Loucy (cell line): Measurements from ENCODE around the gene AGPAT2.

ENCODE experiments used
- H2AFZ ChIP-seq: fragments of 200-600 bp; sonication (generic); 2 replicates; pipeline ENCODE4 v1.6.0; 2016; ENCODE audit warnings: antibody characterized with exemption, mild to moderate bottlenecking, low read length, moderate library complexity
- H3F3A ChIP-seq: fragments of 200-600 bp; 2 replicates; pipeline ENCODE4 v1.6.0; 2016; ENCODE audit warnings: antibody characterized with exemption, low read depth, mild to moderate bottlenecking
- H3K27me3 ChIP-seq: fragments of 200-600 bp; sonication (generic); 2 replicates; pipeline ENCODE4 v1.6.1; 2014; ENCODE audit warnings: low read length, mild to moderate bottlenecking; ENCODE audit not compliant: insufficient read depth, poor library complexity, severe bottlenecking
- H3K36me3 ChIP-seq: fragments of 200-600 bp; sonication (generic); 2 replicates; pipeline ENCODE4 v1.6.1; 2016; ENCODE audit warnings: low read length; ENCODE audit not compliant: insufficient read depth
- H3K4me1 ChIP-seq: fragments of 200-600 bp; sonication (generic); 2 replicates; pipeline ENCODE4 v1.5.1; 2014; ENCODE audit warnings: low read length, mild to moderate bottlenecking; ENCODE audit not compliant: insufficient read depth, poor library complexity, severe bottlenecking
- H3K4me2 ChIP-seq: fragments of 200-600 bp; sonication (generic); 2 replicates; pipeline ENCODE4 v1.6.0; 2014; ENCODE audit warnings: antibody characterized with exemption, low read length, low read depth, mild to moderate bottlenecking; ENCODE audit not compliant: poor library complexity, severe bottlenecking
- H3K4me3 ChIP-seq: fragments of 200-600 bp; sonication (generic); 2 replicates; pipeline ENCODE4 v1.5.1; 2014; ENCODE audit warnings: low read length, mild to moderate bottlenecking, mixed read lengths; ENCODE audit not compliant: poor library complexity, severe bottlenecking
- H3K79me2 ChIP-seq: fragments of 200-600 bp; sonication (generic); 2 replicates; pipeline ENCODE4 v1.6.1; 2014; ENCODE audit warnings: low read length; ENCODE audit not compliant: insufficient read depth
- H3K9ac ChIP-seq: fragments of 200-600 bp; sonication (generic); 2 replicates; pipeline ENCODE4 v1.6.0; 2014; ENCODE audit warnings: mild to moderate bottlenecking, low read depth, low read length, moderate library complexity; ENCODE audit not compliant: poor library complexity, severe bottlenecking
- H3K9me2 ChIP-seq: fragments of 200-600 bp; sonication (generic); replicated peaks from 2 replicates; pipeline ENCODE4 v1.6.1; 2016; ENCODE audit warnings: low read depth, low read length, mixed read lengths
- H3K9me3 ChIP-seq: fragments of 200-600 bp; sonication (generic); 2 replicates; pipeline ENCODE4 v1.6.1; 2014; ENCODE audit warnings: mild to moderate bottlenecking, antibody characterized with exemption, low read length, low read depth; ENCODE audit not compliant: insufficient read depth
- H4K20me1 ChIP-seq: fragments of 200-600 bp; sonication (generic); 2 replicates; pipeline ENCODE4 v1.6.0; 2014; ENCODE audit warnings: antibody characterized with exemption, low read length, mild to moderate bottlenecking; ENCODE audit not compliant: insufficient read depth, poor library complexity, severe bottlenecking
- CTCF ChIP-seq: fragments of 200-600 bp; sonication (generic); conservative IDR thresholded peaks from 2 replicates; pipeline ENCODE4 v1.5.1; 2014; ENCODE audit warnings: mild to moderate bottlenecking, antibody characterized with exemption, low read length
- EZH2phosphoT487 ChIP-seq: fragments of 200-600 bp; IDR thresholded peaks from 2 replicates; pipeline ENCODE4 v1.6.1; 2018; ENCODE audit warnings: antibody characterized with exemption, mild to moderate bottlenecking, moderate library complexity, borderline replicate concordance

Gene AGPAT2

GRCh38 chr9:136665111-136665703 lies 22.1 kb downstream of the AGPAT2 start:
- H3K9me2 ChIP-seq: no peaks in the 10 kb centered on the region
- no peaks in the 10 kb centered on the region for H3K79me2 ChIP-seq
- H4K20me1 ChIP-seq: no peaks in the 10 kb centered on the region
- H2AFZ ChIP-seq: no peak overlapping the region
- H3K36me3 ChIP-seq: no peaks in the 10 kb centered on the region
- no peaks in the 10 kb centered on the region for H3K9me3 ChIP-seq
- no peak overlapping the region for H3K4me2 ChIP-seq
- no peak overlapping the region for H3K4me3 ChIP-seq
- H3K27me3 ChIP-seq: no peaks in the 10 kb centered on the region
- no peak for TF ChIP-seq EZH2phosphoT487
- H3K4me1 ChIP-seq: no peaks in the 10 kb centered on the region
- no peak overlapping the region for H3K9ac ChIP-seq
- H3F3A ChIP-seq: no peaks in the 10 kb centered on the region

GRCh38 chr9:136664000-136664915 lies 23.0 kb downstream of the AGPAT2 start:
- Histone ChIP-seq H4K20me1 (no peaks in the 10 kb centered on the region), H3K27me3 (no peaks in the 10 kb centered on the region), H3K4me1 (peaks cover under 1% of the 10 kb centered on the region), H3K79me2 (no peaks in the 10 kb centered on the region), H3K9me3 (no peaks in the 10 kb centered on the region), H3K9me2 (no peaks in the 10 kb centered on the region), H3K4me3 (no peak overlapping the region), H2AFZ (no peak overlapping the region), H3K4me2 (no peak overlapping the region), H3K9ac (no peak overlapping the region), H3K36me3 (no peaks in the 10 kb centered on the region), H3F3A (no peaks in the 10 kb centered on the region)
- TF ChIP-seq EZH2phosphoT487 (no peak), CTCF (no peak)

- no peaks in the 10 kb centered on the region for H3K27me3 ChIP-seq
Measured at GRCh38 chr9:136662656-136663581, 24.3 kb downstream of the AGPAT2 start, which contains the start of gene EGFL7. Gene EGFL7, plus strand, starts transcription at chr9:136662916. Its CDS starts 5,367 bp downstream, at chr9:136668283.

More at GRCh38 chr9:136662656-136663581, 24.3 kb downstream of the AGPAT2 start, which contains the start of gene EGFL7:
- H3K4me2 ChIP-seq: no peak within 1 kb of the TSS
- no peaks in the 10 kb centered on the region for H4K20me1 ChIP-seq
- no peak for TF ChIP-seq CTCF
- no peak for TF ChIP-seq EZH2phosphoT487
- no peaks in the 10 kb centered on the region for H3K36me3 ChIP-seq
- H3K79me2 ChIP-seq: no peaks in the 10 kb centered on the region
- H3K9me2 ChIP-seq: no peaks in the 10 kb centered on the region
- H3K4me1 ChIP-seq: peaks cover 11% of the 10 kb centered on the region
- H3K9me3 ChIP-seq: no peaks in the 10 kb centered on the region
- H2AFZ ChIP-seq: no peak within 1 kb of the TSS
- H3K9ac ChIP-seq: no peak within 1 kb of the TSS
- no peak within 1 kb of the TSS for H3K4me3 ChIP-seq
- no peaks in the 10 kb centered on the region for H3F3A ChIP-seq
